Mucosa of stomach (tissue), 1 donor: ENCODE measurements around the gene ATP10D.
"Not testable (repeated sequence)": the region's sequence is repeated elsewhere in the genome, so short reads cannot be mapped to it uniquely, and the experiment has no call there.

ENCODE experiments used
- H3K27me3 ChIP-seq: one replicate; pipeline ENCODE4 v1.7.0; 2013; ENCODE audit warnings: mild to moderate bottlenecking, low read length; ENCODE audit not compliant: control insufficient read depth, insufficient read depth
- H3K36me3 ChIP-seq: one replicate; pipeline ENCODE4 v1.7.0; 2013; ENCODE audit warnings: low read length; ENCODE audit not compliant: control insufficient read depth, insufficient read depth
- H3K4me1 ChIP-seq: one replicate; pipeline ENCODE4 v1.7.0; 2013; ENCODE audit warnings: mild to moderate bottlenecking, low read length; ENCODE audit not compliant: control insufficient read depth, insufficient read depth
- H3K4me3 ChIP-seq: one replicate; pipeline ENCODE4 v1.7.0; 2013; ENCODE audit warnings: low read length
- H3K9ac ChIP-seq: one replicate; pipeline ENCODE4 v1.7.0; 2013; ENCODE audit warnings: mild to moderate bottlenecking, low read length, moderate library complexity
- H3K9me3 ChIP-seq: one replicate; pipeline ENCODE4 v1.7.0; 2013; ENCODE audit warnings: mild to moderate bottlenecking, low read length, moderate library complexity; ENCODE audit not compliant: control insufficient read depth
- donor health status: Pancreatic carcinoma.

Gene ATP10D

GRCh38 chr4:47543331-47543730 is 58.3 kb downstream of the ATP10D start:
- no peaks in the 10 kb centered on the region for H3K9me3 ChIP-seq
- no peaks in the 10 kb centered on the region for H3K4me1 ChIP-seq
- H3K9ac ChIP-seq, result no peak overlapping the region
- no peak overlapping the region for H3K4me3 ChIP-seq
- no peaks in the 10 kb centered on the region for H3K36me3 ChIP-seq
- no peaks in the 10 kb centered on the region for H3K27me3 ChIP-seq

- not testable (repeated sequence) for H3K4me3 ChIP-seq, H3K36me3 ChIP-seq, H3K9me3 ChIP-seq, H3K9ac ChIP-seq, H3K27me3 ChIP-seq, H3K4me1 ChIP-seq
Observed at GRCh38 chr4:47550357-47550756, 65.3 kb downstream of the ATP10D start.

GRCh38 chr4:47550899-47551548 is 65.9 kb downstream of the ATP10D start:
- no peak overlapping the region for H3K4me3 ChIP-seq
- no peaks in the 10 kb centered on the region for H3K4me1 ChIP-seq
- H3K36me3 ChIP-seq, result peaks cover 9% of the 10 kb centered on the region
- no peaks in the 10 kb centered on the region for H3K27me3 ChIP-seq
- no peaks in the 10 kb centered on the region for H3K9me3 ChIP-seq
- H3K9ac ChIP-seq, result no peak overlapping the region

- no peak overlapping the region for H3K4me3 ChIP-seq
- H3K36me3 ChIP-seq, result peaks cover 9% of the 10 kb centered on the region
- no peak overlapping the region for H3K9ac ChIP-seq
- no peaks in the 10 kb centered on the region for H3K27me3 ChIP-seq
- no peaks in the 10 kb centered on the region for H3K9me3 ChIP-seq
- H3K4me1 ChIP-seq, result no peaks in the 10 kb centered on the region
Observed at GRCh38 chr4:47551682-47552081, 66.6 kb downstream of the ATP10D start.

GRCh38 chr4:47553329-47554125 is 68.5 kb downstream of the ATP10D start:
- H3K9me3 ChIP-seq, result no peaks in the 10 kb centered on the region
- no peaks in the 10 kb centered on the region for H3K4me1 ChIP-seq
- H3K9ac ChIP-seq, result no peak overlapping the region
- no peaks in the 10 kb centered on the region for H3K27me3 ChIP-seq
- H3K36me3 ChIP-seq, result peaks cover 9% of the 10 kb centered on the region
- no peak overlapping the region for H3K4me3 ChIP-seq

GRCh38 chr4:47555920-47556319 is 70.8 kb downstream of the ATP10D start:
- H3K9ac ChIP-seq, H3K27me3 ChIP-seq, H3K4me1 ChIP-seq, H3K4me3 ChIP-seq, H3K9me3 ChIP-seq, H3K36me3 ChIP-seq: not testable (repeated sequence)

GRCh38 chr4:47557255-47557654 is 72.2 kb downstream of the ATP10D start:
- no peaks in the 10 kb centered on the region for H3K9me3 ChIP-seq
- H3K27me3 ChIP-seq, result no peaks in the 10 kb centered on the region
- H3K9ac ChIP-seq, result no peak overlapping the region
- H3K4me1 ChIP-seq, result no peaks in the 10 kb centered on the region
- no peak overlapping the region for H3K4me3 ChIP-seq
- H3K36me3 ChIP-seq, result peaks cover 9% of the 10 kb centered on the region

GRCh38 chr4:47560682-47561081 is 75.6 kb downstream of the ATP10D start:
- Histone ChIP-seq H3K4me3 (no peak overlapping the region), H3K9me3 (no peaks in the 10 kb centered on the region), H3K4me1 (no peaks in the 10 kb centered on the region), H3K27me3 (no peaks in the 10 kb centered on the region), H3K9ac (no peak overlapping the region), H3K36me3 (no peaks in the 10 kb centered on the region)

GRCh38 chr4:47561331-47561730 is 76.3 kb downstream of the ATP10D start:
- Histone ChIP-seq H3K36me3 (no peaks in the 10 kb centered on the region), H3K4me1 (no peaks in the 10 kb centered on the region), H3K4me3 (no peak overlapping the region), H3K9me3 (no peaks in the 10 kb centered on the region), H3K9ac (no peak overlapping the region), H3K27me3 (no peaks in the 10 kb centered on the region)

- H3K4me1 ChIP-seq, result no peaks in the 10 kb centered on the region
- peaks cover 3% of the 10 kb centered on the region for H3K36me3 ChIP-seq
- no peaks in the 10 kb centered on the region for H3K9me3 ChIP-seq
- H3K9ac ChIP-seq, result no peak overlapping the region
- no peak overlapping the region for H3K4me3 ChIP-seq
- no peaks in the 10 kb centered on the region for H3K27me3 ChIP-seq
Observed at GRCh38 chr4:47562297-47562696, 77.2 kb downstream of the ATP10D start.

GRCh38 chr4:47566566-47566965 is 81.5 kb downstream of the ATP10D start:
- Histone ChIP-seq H3K9ac (no peak overlapping the region), H3K4me1 (no peaks in the 10 kb centered on the region), H3K9me3 (no peaks in the 10 kb centered on the region), H3K27me3 (no peaks in the 10 kb centered on the region), H3K36me3 (peaks cover 7% of the 10 kb centered on the region), H3K4me3 (no peak overlapping the region)

- peaks cover 7% of the 10 kb centered on the region for H3K36me3 ChIP-seq
Observed at GRCh38 chr4:47566969-47567368, 81.9 kb downstream of the ATP10D start.

More at GRCh38 chr4:47566969-47567368, 81.9 kb downstream of the ATP10D start:
- H3K9ac ChIP-seq, result no peak overlapping the region
- H3K4me1 ChIP-seq, result no peaks in the 10 kb centered on the region
- H3K27me3 ChIP-seq, result no peaks in the 10 kb centered on the region
- no peaks in the 10 kb centered on the region for H3K9me3 ChIP-seq
- no peak overlapping the region for H3K4me3 ChIP-seq
